Measurements from ENCODE around the gene DGKQ.
"Not testable (repeated sequence)": the region's sequence is repeated elsewhere in the genome, so short reads cannot be mapped to it uniquely, and the experiment has no call there.

The DGKQ gene

DNA sequence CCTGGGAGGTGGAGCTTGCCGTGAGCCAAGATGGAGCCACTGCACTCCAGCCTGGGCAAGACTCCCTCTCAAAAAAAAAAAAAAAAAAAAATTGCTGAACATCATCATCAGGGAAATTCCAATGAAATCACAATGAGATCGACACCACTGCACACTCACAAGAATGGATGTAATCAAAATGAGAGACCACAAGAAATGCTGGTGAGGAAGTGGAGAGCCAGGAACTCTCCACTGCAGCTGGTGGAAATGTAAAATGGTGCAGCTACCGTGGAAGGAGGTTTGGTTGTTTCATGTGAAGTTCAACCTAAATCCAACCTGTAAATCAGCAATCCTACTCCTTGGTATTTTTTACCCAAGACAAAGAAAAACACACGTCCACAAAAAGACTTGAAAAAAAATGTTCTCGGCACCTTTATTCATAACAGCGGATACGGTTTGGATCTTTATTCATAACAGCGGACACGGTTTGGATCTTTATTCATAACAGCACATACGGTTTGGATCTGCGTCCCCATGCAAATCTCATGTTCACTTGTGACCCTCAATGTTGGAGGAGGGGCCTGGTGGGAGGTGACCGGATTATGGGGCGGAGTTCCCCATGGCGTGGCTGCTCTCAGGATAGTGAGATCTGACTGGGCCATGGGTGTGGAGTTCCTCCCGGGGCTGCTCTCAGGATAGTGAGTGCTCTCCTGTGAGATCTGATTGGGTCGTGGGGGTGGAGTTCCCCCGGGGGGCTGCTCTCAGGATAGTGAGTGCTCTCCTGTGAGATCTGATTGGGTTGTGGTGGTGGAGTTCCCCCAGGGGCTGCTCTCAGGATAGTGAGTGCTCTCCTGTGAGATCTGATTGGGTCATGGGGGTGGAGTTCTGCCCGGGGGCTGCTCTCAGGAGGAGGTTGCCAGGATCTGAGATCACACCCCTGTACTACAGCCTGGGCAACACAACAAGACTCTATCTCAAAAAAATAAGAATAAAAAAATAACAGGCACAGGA is 49.0 kb downstream of the DGKQ start:
- DNase-seq, result peak; percentile 6

DNA sequence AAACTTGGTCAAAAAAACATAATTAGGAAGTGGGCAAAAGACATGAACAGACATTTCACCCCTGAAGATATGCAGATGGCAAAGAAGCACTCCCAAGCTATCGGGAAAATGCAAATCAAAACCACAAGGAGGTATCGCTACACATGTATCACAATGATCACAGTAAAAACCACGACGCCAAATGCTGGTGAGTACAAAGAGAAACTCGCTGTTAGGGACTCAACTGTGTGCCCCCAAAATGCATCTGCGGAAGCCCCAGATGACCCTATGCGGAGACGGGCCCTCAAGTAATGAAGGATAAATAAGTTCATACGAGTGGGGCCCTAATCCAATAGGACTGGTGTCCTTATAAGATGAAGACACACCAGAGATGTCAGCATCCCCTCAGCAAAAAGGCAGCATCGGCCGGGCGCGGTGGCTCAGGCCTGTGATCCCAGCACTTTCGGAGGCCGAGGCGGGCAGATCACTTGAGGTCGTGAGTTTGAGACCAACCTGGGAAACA is 51.5 kb downstream of the DGKQ start:
- DNase-seq, result no peak

DNA sequence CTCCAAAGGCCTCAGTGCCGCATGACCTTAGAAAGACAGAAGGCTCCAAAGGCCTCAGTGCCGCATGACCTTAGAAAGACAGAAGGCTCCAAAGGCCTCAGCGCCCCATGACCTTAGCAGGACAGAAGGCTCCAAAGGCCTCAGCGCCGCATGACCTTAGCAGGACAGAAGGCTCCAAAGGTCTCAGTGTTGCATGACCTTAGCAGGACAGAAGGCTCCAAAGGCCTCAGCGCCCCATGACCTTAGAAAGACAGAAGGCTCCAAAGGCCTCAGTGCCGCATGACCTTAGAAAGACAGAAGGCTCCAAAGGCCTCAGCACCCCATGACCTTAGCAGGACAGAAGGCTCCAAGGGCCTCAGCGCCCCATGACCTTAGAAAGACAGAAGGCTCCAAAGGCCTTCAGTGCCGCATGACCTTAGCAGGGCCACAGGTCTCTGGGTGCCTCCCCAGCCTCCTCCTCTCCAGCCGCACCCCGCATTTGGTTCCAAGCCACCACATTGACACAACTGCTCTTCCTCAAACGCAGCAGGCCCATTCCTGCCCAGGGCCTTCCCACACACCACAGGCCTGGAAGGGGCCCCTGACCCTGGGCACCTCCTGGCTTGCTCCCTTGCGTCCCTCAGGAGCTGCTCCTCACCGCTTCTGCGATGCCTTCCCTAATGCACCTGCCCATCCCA is 54.2 kb downstream of the DGKQ start:
- not testable (repeated sequence) for DNase-seq

DNA sequence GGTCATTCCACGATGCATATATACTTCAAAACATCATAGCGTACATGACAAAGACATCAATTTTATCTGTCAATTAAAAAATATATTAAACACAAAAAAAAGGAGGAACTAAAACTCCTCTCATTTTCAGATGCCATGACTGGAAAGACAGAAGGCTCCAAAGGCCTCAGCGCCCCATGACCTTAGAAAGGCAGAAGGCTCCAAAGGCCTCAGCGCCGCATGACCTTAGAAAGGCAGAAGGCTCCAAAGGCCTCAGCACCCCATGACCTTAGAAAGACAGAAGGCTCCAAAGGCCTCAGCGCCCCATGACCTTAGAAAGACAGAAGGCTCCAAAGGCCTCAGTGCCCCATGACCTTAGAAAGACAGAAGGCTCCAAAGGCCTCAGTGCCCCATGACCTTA is 54.8 kb downstream of the DGKQ start:
- not testable (repeated sequence) for DNase-seq

DNA sequence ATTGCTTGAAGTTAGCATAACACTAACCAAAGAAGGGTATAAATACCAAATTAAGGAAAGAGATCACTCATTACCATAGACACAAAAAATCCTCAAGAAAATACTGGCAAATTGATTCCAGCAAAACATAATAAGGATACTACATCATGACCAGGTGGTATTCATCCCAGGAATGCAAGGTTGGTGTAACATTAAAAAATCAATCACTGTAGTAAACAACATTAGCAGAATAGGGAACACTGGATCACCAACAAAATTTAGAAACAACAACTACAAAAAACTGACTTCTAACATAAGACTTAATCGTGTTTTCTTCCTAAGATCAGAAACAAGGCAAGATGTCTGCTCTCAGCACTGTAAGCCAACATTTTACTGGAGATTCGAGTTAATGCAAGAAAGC is 55.4 kb downstream of the DGKQ start:
- no peak for DNase-seq

DNA sequence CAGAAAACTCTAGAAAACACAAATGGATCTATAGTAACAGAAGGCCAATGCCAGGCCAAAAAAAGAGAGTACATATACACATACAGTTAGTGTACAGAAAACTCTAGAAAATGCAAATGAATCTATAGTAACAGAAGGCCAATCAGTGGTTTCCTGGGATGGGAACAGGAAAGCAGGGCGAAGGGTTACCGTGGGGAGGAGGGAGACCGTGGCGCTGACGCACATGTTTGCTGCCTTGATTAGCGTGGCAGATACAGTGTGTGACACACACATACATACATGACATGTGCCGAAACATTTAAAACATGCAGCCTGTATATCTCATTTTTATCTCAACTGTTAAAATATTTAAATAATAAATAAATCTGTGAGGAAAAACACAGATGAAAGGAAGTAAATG is 55.9 kb downstream of the DGKQ start:
- no peak for DNase-seq

DNA sequence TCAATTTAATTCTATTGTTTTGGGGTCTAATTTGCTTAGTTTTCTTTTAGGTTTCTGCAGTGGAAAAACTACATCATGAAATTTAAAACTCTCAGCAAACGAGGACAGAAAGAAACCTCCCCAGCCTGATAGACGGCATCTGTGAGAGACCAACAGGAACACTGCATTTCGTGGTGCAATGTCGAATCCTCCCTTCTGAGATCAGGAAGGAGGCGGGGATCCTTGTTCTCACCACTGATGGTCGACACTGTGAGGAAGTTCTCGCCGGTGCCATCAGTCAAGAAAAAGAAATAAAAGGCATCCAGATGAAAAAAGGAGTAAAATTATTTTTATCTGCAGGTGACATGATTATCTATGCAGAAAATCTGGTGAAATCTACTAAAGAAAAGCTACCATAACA is 57.8 kb downstream of the DGKQ start:
- no peak for DNase-seq

DNA sequence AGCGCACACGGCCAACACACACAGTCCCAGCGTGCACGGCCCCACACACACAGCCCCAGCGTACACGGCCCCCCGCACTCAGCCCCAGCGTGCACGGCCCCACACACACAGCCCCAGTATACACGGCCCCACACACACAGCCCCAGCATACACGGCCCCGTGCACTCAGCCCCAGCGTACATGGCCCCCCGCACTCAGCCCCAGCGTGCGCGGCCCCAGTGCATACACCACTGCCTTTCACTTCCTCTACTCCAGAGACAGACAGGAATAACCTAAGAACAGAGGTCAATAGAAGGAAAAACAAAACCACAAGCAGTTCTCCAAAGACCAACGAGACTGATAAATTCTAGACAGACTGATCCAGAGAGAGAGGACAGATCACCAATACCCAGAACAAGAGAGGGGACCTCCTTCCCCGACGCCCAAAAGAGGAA is 58.3 kb downstream of the DGKQ start:
- DNase-seq, result no peak

DNA sequence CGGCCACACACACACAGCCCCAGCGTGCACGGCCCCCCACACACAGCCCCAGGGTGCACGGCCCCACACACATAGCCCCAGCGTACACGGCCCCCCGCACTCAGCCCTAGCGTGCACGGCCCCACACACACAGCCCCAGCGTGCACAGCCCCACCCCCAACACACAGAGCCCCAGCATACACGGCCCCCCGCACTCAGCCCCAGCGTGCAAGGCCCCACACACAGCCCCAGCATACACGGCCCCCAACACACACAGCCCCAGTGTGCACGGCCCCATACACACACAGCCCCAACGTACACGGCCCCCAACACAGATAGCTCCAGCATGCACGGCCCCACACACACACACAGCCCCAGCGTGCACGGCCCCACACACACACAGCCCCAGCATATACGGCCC is 58.8 kb downstream of the DGKQ start:
- no peak for DNase-seq

DNA sequence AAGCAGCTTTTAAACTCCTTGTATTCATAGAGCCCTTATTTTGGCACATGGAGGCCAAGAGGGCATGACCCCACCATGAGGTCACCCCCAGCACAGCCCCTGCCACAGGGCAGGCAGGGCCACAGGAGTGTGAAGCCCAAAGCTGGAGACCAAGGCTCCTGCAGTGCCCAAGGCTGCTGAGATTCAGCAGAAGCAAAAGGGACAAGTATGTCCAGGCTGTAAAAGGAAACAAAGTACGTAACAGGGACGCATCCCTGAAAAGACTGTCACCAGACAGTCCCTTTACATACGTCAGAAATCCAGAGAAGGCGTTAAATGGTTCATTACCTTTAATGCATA is 60.1 kb downstream of the DGKQ start:
- no peak for DNase-seq

DNA sequence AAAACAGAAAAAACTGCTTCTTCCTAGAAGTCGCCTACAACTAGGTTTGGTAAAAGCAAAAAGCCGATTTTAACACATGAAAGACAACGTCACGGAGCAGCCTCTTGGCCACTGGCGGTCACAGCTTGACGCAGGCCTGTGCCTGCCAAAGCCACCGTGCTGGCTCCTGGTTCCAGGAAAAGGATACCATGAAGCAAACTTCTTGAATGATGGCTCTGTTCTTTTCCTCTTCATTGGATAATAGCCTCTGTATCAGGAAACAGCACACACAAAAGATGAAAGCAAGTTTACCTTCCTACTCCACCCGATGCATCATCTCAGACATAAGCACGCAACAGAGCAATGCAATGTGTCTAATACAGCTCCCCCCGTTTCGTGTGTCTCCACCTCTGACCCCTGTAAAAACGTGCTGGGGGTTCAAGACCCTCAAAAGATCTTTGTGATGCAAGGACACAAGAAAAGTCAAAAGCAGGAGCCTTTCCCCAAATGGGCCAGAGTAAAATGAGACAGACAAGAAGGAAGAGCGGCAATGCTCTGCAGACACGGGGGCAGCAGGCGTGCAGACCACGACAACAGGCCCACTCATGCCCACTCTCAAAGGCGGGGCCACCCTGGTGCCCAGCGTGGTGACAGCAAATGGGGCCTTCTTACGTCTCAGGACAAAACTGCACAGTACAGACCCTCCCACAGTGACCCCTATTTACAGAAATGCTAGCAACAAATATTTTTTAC is 60.7 kb downstream of the DGKQ start:
- DNase-seq, result no peak

DNA sequence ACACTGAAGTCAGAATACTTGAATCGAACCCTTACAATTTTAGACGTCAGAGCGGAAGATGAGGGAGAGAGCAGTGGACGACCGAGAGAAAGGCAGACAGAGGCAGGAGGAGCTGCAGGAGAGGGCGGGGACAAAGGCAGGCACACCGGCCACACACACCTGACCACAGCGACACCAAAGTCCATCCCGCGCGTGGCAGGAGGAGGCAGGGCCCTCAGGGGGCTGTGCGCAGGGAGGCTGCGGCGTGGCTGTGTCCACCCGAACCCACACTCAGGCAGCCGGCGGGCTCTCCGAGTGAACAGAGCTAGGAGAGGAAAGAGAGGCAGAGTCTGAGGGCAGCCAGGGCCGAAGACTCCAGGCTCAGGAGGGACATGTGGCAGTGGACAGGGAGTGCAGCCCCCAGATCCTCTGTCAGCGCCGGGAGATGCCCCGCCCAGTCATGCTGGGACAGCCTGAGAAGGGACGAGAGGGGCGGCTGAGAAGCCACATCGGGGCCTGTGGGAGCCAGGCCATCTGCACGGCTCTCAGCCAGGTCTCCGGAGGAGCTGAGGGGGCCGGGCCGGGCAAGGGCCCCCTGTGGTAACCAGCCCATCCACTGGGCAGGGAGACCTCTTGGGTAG is 61.4 kb downstream of the DGKQ start:
- DNase-seq, result no peak

DNA sequence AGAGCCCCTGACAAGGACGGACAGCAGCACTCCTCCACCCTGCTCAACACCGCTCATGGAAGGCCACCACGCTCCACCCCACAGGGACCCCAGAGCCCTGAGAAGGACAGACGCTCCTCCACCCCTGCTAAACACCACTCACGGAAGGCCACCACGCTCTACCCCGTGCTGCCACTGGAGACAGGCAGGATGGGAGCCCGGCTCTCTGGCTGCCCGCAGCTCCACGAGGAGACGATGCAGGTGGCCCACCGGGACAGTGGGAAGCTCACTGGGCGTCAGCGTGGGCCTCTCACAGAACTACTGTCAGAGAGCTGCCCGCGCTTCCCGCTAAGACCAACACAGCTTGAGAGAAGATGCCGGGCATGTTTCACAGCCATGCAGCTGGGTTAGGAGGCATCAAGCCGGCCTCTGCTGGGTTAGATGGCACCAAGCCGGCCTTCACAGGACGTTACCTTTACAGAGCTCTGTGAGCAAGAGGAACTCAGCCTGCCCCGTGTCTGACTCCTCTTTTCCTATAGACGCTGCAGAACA is 62.1 kb downstream of the DGKQ start:
- DNase-seq, result no peak

DNA sequence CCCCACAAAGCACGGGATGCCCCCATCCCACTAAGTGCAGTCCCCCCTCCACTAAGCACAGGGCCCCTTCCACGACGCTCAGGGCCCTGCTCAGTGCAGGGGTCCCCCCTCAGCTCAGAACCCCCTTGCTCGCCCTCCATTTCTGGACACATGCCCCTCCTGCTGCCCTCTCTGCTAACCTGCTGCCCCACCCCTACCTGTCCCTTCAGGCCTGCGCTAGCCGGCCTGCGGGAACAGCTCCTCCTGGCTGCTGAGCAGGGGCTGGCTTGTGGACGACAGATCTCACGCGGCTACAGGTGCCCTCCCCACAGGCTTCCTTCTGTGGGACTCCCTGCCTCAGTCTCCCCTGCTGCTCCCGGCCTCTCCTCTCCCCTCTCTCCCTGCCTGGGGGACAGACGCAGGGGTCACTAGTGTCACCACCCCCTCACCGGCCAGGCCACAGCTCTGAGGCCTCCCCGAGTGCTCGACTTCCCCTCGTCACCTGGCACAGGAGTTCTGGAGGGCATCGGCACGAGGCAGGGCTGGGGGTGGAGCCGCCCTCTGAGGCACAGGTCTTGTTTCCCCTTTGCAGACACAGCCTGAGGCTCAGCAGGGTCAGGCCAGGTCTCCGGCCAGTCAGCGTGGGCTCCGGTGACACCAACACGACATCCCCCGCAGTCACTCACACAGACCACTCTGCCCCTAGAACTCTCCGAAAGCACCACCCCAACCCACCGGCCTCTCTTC is 62.8 kb downstream of the DGKQ start:
- DNase-seq, result no peak

DNA sequence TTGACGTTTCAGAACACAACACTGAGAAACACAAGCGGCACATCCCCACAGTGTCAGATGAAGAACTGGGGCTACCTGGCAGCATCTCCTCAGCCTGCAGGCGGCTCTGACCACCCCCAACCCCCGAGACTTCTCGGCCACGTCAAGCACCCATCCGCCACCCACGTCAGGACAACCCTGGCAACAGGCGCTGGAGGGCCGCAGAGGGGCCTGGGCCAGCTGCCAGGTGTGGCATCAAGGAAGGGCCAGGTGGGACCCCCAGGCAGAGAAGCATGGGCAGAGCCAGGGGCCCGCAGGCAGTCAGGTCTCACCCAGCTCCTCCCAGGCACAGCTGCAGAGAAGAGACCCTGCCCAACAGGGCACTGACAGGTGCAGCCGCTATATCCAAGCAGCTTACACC is 63.5 kb downstream of the DGKQ start:
- no peak for DNase-seq

DNA sequence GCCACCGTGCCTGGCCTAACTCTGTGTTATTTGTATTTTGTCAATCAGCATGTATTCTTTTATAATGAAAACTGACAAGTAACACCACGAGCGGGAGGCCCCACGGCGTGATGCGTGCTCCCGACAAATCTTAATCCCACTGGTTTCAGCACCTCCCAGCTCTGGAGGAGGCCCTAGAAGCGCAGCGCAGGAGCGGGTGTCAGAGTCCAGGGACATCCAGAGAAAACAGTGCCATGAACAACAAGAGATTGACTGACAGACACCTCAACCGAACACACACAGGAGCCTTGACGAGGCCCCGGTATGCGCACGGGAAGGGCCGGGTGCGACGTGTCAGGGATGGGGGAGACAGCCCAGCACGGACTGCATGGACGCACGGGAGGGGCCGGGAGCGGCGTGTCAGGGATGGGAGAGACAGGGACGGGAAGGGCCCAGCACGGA is 64.2 kb downstream of the DGKQ start:
- DNase-seq, result no peak

All from eye (tissue), 1 donor.